Measurements from ENCODE around the gene HAUS1.

GRCh38 chr18:46060359-46060841 lies 43.8 kb upstream of the HAUS1 start:
- TF ChIP-seq, protein P1, sequence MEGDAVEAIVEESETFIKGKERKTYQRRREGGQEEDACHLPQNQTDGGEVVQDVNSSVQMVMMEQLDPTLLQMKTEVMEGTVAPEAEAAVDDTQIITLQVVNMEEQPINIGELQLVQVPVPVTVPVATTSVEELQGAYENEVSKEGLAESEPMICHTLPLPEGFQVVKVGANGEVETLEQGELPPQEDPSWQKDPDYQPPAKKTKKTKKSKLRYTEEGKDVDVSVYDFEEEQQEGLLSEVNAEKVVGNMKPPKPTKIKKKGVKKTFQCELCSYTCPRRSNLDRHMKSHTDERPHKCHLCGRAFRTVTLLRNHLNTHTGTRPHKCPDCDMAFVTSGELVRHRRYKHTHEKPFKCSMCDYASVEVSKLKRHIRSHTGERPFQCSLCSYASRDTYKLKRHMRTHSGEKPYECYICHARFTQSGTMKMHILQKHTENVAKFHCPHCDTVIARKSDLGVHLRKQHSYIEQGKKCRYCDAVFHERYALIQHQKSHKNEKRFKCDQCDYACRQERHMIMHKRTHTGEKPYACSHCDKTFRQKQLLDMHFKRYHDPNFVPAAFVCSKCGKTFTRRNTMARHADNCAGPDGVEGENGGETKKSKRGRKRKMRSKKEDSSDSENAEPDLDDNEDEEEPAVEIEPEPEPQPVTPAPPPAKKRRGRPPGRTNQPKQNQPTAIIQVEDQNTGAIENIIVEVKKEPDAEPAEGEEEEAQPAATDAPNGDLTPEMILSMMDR (IDR thresholded peaks at IDR 0.05 in 4 of 5, conservative IDR thresholded peaks at IDR 0.05 in 1 of 5), result no peak
- TF ChIP-seq POLR2A (IDR thresholded peaks at IDR 0.05), result no peak
